HFF-Myc (cell line): ENCODE data around the gene TENT4B.

ENCODE experiments used
- DNase-seq: peaks from one replicate; pipeline ENCODE4 v3.0.0-alpha.2; 2011; ENCODE audit warnings: low read depth; ENCODE audit errors: extremely low read depth
- H3K4me3 ChIP-seq: replicated peaks from 2 replicates; pipeline ENCODE4 v1.5.1; 2011; ENCODE audit warnings: low read depth, mild to moderate bottlenecking, control low read depth, low read length
- CTCF ChIP-seq: IDR thresholded peaks from 2 replicates; pipeline ENCODE4 v1.5.1; 2012; ENCODE audit warnings: mild to moderate bottlenecking, low read depth, low read length, control low read depth; ENCODE audit errors: missing control alignments

The TENT4B gene

GRCh38 chr16:50247123-50247905 lies 94.2 kb downstream of the TENT4B start:
- TF ChIP-seq CTCF = no peak
- no peak overlapping the region for H3K4me3 ChIP-seq
- no peak for DNase-seq

- no peak for TF ChIP-seq CTCF
- no peak for DNase-seq
- no peak overlapping the region for H3K4me3 ChIP-seq
Observed at GRCh38 chr16:50247906-50248608, 95.0 kb downstream of the TENT4B start.

- no peak for TF ChIP-seq CTCF
- no peak overlapping the region for H3K4me3 ChIP-seq
Observed at GRCh38 chr16:50248845-50249244, 95.7 kb downstream of the TENT4B start.

GRCh38 chr16:50251375-50252081 lies 98.4 kb downstream of the TENT4B start:
- no peak for DNase-seq
- TF ChIP-seq CTCF = no peak
- H3K4me3 ChIP-seq = no peak overlapping the region

More at GRCh38 chr16:50248845-50249244, 95.7 kb downstream of the TENT4B start:
- DNase-seq = no peak

- H3K4me3 ChIP-seq = no peak overlapping the region
- TF ChIP-seq CTCF = no peak
- no peak for DNase-seq
Observed at GRCh38 chr16:50252082-50252611, 99.0 kb downstream of the TENT4B start.

GRCh38 chr16:50252874-50253513 lies 99.9 kb downstream of the TENT4B start:
- DNase-seq = no peak
- no peak for TF ChIP-seq CTCF
- no peak overlapping the region for H3K4me3 ChIP-seq
